Hematopoietic multipotent progenitor cell treated with erythropoietin and hydrocortisone succinate and interleukin-3 and kit ligand, for 8 days (in vitro differentiated cells): ENCODE data around the gene PRMT3.
"Not testable (repeated sequence)": the region's sequence is repeated elsewhere in the genome, so short reads cannot be mapped to it uniquely, and the experiment has no call there.

Source experiments
- DNase-seq: peaks from one replicate; pipeline ENCODE4 v3.0.0-alpha.2; 2015

PRMT3 gene

DNA sequence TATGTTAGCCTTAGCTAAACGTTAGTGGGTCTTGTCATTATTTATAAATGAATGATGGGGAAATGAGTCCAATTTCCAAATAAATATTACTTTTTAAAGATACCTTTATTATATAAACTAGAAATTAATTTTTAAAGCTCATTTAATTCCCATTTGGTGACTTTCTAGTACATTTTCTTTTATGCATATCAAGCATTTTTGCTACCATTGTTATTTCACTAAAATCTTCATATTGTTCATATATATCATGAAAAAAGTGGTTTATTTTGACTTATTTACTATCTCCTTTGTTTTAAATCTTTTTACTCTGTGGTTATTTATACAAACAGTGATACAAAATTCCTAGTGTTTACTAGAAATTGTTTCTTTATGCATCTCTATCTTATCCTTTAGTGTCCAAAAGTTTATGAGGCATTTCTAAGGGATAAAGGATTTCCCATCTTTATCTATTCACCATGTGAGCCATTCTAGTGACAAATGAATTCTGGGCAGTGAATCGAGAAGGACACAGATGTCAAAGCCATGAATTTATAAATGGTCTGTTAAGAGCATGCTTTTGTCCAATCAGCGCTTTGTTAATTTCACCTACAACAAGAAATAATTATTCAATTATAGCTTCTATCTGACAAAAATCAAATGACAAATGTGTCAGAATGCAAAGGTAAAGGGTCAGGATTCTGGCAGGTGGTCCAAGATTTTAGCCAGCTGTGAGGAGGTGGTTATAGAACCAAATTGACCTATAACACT is 70.6 kb downstream of the PRMT3 start:
- DNase-seq = no peak

DNA sequence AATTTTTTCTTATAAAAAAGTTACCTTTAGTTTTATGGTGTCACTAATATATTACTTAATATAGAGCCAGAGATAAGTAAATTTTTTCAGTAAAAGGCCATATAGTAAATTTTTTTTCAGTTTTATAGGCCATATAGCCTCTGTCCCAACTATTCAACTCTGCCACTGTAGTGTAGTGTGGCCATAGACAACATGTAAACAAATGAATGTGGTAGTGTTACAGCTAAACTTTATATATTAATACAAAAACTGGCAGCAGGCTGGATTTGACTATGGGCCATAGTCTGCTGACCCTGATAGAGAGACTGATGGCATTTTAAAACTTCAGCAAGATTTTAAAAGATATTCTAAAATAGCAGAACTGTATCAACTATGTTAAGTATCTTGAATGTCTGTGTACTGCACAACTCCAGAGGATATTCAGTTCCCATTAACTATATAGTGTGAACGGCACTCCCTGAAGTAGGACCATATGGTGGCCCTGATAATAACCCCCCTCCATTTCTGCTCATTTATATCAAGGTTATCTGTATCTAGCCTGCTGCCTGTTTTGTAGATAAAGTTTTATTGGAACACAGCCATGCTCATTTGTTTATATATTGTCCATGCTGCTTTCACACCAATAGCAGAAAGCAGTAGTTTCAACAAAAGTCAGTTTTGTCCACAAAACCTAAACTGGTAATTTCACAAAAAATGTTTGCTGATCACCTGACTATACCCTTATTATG is 71.6 kb downstream of the PRMT3 start:
- DNase-seq = peak; percentile 97

GRCh38 chr11:20459865-20460264 is 72.3 kb downstream of the PRMT3 start:
- DNase-seq = peak; percentile 89

GRCh38 chr11:20464518-20464917 is 77.0 kb downstream of the PRMT3 start:
- DNase-seq = no peak

- no peak for DNase-seq
Observed at GRCh38 chr11:20467487-20468185, 80.1 kb downstream of the PRMT3 start.

- DNase-seq = no peak
Observed at GRCh38 chr11:20470348-20470747, 82.8 kb downstream of the PRMT3 start.

- peak; percentile 33 for DNase-seq
Observed at GRCh38 chr11:20471929-20472328, 84.4 kb downstream of the PRMT3 start.

DNA sequence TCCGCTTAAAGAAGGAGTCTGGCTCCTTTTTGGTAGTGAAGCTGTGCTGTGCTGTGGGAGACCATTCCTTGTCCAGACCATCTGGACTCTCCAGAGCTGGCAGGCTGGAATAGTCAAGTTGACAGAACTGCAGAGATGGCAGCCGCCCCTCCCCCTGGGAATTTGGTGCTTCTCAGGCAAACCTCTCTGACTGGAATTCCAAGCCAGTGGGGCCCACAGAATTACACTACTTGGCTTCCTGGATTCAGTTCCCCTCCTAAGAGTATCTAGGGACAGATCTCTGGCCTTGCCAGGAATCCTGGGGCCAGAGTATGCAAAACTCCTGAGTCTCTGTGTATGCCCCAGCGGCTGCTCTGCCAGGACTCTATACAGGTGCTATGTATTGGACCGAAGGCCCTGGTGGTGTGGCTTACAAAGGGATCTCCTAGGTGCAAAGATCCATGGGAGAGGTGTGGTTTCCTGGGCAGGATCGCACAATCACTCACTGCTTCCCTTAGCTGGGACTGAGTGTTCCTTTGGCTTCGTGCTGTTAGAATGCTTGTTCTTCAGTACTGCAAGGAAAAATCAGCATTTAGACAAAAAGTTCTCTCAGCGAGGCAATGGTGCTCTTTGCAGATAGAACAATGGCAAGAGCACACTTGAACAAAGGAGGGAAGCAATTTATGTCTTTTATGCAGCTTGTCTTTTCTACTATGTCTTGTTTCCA is 86.8 kb downstream of the PRMT3 start:
- no peak for DNase-seq

- no peak for DNase-seq
Observed at GRCh38 chr11:20474882-20475517, 87.5 kb downstream of the PRMT3 start.

DNA sequence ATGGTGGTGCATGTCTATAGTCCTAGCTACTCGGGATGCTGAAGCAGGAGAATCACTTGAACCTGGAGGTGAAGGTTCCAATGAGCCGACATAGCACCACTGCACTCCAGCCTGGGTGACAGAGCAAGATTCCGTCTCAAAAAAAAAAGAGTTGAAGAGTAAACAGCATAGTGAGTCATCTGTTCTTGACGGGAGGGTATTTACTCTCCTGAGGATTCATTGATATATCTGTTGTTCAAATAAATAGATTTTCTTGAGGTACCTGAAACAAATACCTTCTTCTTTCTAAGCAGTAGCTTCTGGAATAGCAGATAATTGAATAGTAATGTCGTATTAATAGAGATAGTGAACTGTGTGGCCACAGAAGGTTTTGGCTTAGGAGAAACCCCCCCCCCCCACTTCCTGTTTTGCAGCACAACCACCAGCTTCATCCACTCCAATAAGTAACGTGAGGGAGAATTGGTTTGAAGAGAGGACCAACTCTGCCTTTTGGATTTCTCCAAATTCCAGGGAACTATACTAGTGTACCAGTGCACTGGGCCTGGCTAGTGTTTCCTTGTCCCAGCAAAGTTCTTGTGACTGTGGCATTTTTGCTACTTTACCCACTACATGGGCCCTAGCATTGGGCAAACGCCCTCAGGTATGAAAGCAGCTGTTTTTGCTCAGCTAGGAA is 90.0 kb downstream of the PRMT3 start:
- DNase-seq = peak; percentile 28

- DNase-seq = peak; percentile 82
Observed at GRCh38 chr11:20479513-20479912, 92.0 kb downstream of the PRMT3 start.

GRCh38 chr11:20483931-20484330 is 96.4 kb downstream of the PRMT3 start:
- no peak for DNase-seq

DNA sequence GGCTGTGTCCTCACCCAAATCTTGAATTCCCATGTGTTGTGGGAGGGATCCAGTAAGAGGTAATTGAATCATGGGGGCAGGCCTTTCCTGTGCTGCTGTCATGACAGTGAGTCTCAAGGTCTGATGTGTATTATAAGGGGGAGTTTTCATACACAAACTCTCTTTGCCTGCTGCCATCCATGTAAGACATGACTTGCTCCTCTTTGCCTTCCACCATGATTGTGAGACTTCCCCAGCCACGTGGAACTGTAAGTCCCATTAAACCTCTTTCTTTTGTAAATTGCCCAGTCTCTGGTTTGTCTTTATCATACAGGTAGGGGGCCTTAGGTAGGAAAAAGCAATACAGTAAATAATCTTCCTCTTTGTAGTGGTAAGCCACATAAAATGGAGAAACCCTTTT is 96.9 kb downstream of the PRMT3 start:
- DNase-seq = not testable (repeated sequence)

DNA sequence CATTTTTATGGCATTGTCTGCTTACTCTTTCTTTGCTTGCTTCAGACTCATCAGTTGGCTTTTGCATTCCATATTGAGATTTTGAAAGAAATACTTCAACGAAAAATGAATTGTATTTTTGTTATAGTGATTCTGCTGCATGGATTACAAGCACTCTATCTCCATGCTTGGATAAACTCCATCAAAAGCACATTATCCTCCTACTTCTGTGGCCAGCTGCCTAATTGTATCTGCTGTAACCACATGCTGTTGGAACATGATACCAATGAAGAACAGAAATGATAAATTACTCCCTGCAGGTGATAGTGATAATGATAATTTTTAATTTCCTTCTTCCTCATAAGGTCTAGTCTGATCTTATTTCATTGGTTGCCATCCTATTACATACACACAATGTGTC is 100.8 kb downstream of the PRMT3 start:
- peak; percentile 77 for DNase-seq

DNA sequence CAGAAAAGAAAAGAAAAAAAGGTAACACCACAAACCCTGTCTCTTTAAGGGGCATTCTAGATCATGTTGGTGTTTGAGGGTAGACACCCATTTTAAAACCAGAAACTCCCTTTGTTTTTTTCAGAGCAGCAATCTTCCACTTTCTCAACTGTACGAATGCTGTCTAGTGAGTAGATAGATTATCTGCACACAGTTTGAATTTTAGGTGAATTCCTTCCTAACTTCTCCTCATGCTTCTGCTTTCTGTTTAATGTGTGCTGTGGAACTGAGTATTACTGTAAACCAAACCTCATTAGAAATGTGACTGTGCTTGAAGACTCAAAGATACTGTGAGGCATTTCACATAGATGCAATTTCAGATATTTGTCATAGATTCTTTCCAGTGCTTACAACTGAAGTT is 102.4 kb downstream of the PRMT3 start:
- no peak for DNase-seq

- DNase-seq = peak; percentile 80
Observed at GRCh38 chr11:20493340-20493739, 105.8 kb downstream of the PRMT3 start.

DNA sequence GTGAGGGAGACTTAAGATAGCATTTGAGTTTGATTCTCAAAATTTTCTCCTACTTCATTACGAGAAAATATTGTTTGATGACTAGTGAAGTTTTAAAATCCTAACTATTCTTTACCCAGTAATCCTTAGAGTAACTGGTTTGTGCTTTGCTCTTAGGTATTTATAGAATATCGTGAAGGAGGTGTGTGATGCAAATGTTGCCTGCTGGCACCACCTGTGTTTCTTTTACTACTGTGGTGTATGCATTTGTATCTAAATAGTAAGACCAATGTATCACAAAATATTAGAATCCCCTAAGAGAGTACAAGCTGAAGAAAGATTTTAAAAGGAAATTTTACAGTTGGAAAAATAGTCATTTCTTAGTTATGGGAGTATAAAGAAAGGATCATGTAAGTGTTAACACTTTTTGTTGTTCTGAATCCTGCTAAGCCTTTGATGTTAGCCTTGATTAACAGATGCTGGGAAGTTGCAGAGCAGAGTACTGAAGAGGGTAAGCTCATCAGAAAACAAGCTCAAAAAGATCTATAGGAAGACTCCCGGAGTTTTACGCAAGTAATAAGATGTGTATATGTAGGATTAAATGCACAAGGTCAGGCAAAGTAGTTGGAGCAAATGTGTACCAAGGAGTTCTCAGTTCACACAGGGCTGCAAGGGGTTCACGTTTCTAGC is 109.7 kb downstream of the PRMT3 start:
- no peak for DNase-seq

- DNase-seq = no peak
Observed at GRCh38 chr11:20501252-20501651, 113.7 kb downstream of the PRMT3 start.

GRCh38 chr11:20501971-20502370 is 114.5 kb downstream of the PRMT3 start:
- no peak for DNase-seq

DNA sequence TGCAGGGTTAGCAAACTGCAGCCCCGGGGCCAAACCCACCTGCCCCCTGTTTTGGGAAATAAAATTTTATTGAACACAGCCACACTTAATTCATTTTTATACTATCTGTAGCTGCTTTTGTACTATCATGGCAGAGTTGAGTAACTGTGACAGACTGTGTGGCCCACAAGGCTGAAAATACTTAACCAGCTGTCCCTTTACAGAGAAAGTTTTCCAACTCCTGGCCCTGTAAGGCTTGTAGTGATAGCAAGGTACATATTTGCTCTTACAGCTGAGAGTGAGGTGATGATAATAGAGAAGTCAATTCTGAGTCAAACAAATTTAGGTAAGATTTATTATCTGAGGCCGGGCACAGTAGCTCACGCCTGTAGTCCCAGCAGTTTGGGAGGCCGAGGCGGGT is 124.5 kb downstream of the PRMT3 start:
- DNase-seq = no peak

- no peak for DNase-seq
Observed at GRCh38 chr11:20512869-20513268, 125.4 kb downstream of the PRMT3 start.
